WTC11 (cell line): ENCODE data around the gene EN2. TPM values are rescaled to one million over a fixed set of nuclear protein-coding genes. Genes with fewer than 3 reads are reported as not detected.

Source experiments
- ATAC-seq: fragments of 200-7000 bp; cut with Tn5 transposase; 2 replicates; pipeline ENCODE4 v1.10.0; 2021; ENCODE audit warnings: mild to moderate bottlenecking, moderate library complexity
- CTCF ChIA-PET: fragments of 300-600 bp; sonication (Branson Sonifier 250); formaldehyde crosslinking; loops from one replicate; lab custom pipeline; 2021; ENCODE audit warnings: antibody characterized with exemption; lab: Charles Lee
- POLR2A ChIA-PET: fragments of 350-600 bp; sonication (Branson Sonifier 250); formaldehyde crosslinking; loops from one replicate; lab custom pipeline; 2021; ENCODE audit warnings: antibody characterized with exemption; lab: Charles Lee
- DNase-seq: peaks from one replicate; pipeline ENCODE4 v3.0.0; 2021; ENCODE audit warnings: low spot score
- H3K27ac Mint-ChIP-seq: 2 replicates; pipeline ENCODE4 v1.8.0; 2021; ENCODE audit warnings: mixed read lengths
- H3K27me3 Mint-ChIP-seq: 2 replicates; pipeline ENCODE4 v1.8.0; 2021; ENCODE audit warnings: low read depth, mild to moderate bottlenecking, moderate library complexity, mixed read lengths
- H3K36me3 Mint-ChIP-seq: 2 replicates; pipeline ENCODE4 v1.8.0; 2021; ENCODE audit warnings: mixed read lengths
- H3K4me1 Mint-ChIP-seq: 2 replicates; pipeline ENCODE4 v1.8.0; 2022; ENCODE audit warnings: mixed read lengths
- H3K4me3 Mint-ChIP-seq: 2 replicates; pipeline ENCODE4 v1.8.0; 2021; ENCODE audit warnings: mild to moderate bottlenecking, moderate library complexity, mixed read lengths
- H3K9me3 Mint-ChIP-seq: 2 replicates; pipeline ENCODE4 v1.8.0; 2021; ENCODE audit warnings: mixed read lengths
- ATF3 ChIP-seq: sonication (generic); formaldehyde crosslinking; conservative IDR thresholded peaks from 2 replicates; pipeline ENCODE4 v1.8.1; 2022; ENCODE audit warnings: mild to moderate bottlenecking, missing genetic modification reagents
- CTCF ChIP-seq: fragments of 200-600 bp; IDR thresholded peaks from 2 replicates; pipeline ENCODE4 v1.8.0; 2022; ENCODE audit warnings: antibody characterized with exemption
- E2F1 ChIP-seq: sonication (generic); formaldehyde crosslinking; IDR thresholded peaks from 2 replicates; pipeline ENCODE4 v1.8.0; 2022; ENCODE audit warnings: mild to moderate bottlenecking, missing genetic modification reagents
- EMX1 ChIP-seq: fragments of 250-450 bp; sonication (Bioruptor Pico); IDR thresholded peaks from 2 replicates; pipeline ENCODE4 v1.8.0; 2021; ENCODE audit warnings: mild to moderate bottlenecking
- IRF1 ChIP-seq: sonication (generic); formaldehyde crosslinking; IDR thresholded peaks from 2 replicates; pipeline ENCODE4 v1.8.0; 2023; ENCODE audit warnings: missing genetic modification reagents
- IRF2 ChIP-seq: sonication (generic); formaldehyde crosslinking; IDR thresholded peaks from 2 replicates; pipeline ENCODE4 v1.8.0; 2022; ENCODE audit warnings: low read depth, missing genetic modification reagents, borderline replicate concordance
- MLX ChIP-seq: sonication (generic); formaldehyde crosslinking; IDR thresholded peaks from 2 replicates; pipeline ENCODE4 v1.8.1; 2023; ENCODE audit warnings: mild to moderate bottlenecking, missing genetic modification reagents, moderate library complexity
- MYBL2 ChIP-seq: sonication (generic); formaldehyde crosslinking; IDR thresholded peaks from 2 replicates; pipeline ENCODE4 v1.8.1; 2023; ENCODE audit warnings: mild to moderate bottlenecking, moderate library complexity, missing genetic modification reagents
- NR3C1 ChIP-seq: sonication (generic); formaldehyde crosslinking; conservative IDR thresholded peaks from 2 replicates; pipeline ENCODE4 v1.8.1; 2023; ENCODE audit warnings: low read depth, mild to moderate bottlenecking, missing genetic modification reagents
- PRRX2 ChIP-seq: fragments of 250-450 bp; sonication (Bioruptor Pico); IDR thresholded peaks from 2 replicates; pipeline ENCODE4 v1.8.0; 2021; ENCODE audit warnings: mild to moderate bottlenecking
- RORB ChIP-seq: fragments of 250-450 bp; sonication (Bioruptor Pico); IDR thresholded peaks from 2 replicates; pipeline ENCODE4 v1.9.0; 2021; ENCODE audit warnings: mild to moderate bottlenecking
- TCF7 ChIP-seq: sonication (generic); formaldehyde crosslinking; IDR thresholded peaks from 2 replicates; pipeline ENCODE4 v1.8.0; 2022; ENCODE audit warnings: mild to moderate bottlenecking, low read depth, missing genetic modification reagents, moderate library complexity
- USF2 ChIP-seq: sonication (generic); formaldehyde crosslinking; IDR thresholded peaks from 2 replicates; pipeline ENCODE4 v1.8.1; 2023; ENCODE audit warnings: mild to moderate bottlenecking, missing genetic modification reagents, moderate library complexity
- ZBTB21 ChIP-seq: sonication (generic); formaldehyde crosslinking; IDR thresholded peaks from 2 replicates; pipeline ENCODE4 v1.8.1; 2023; ENCODE audit warnings: mild to moderate bottlenecking, missing genetic modification reagents, borderline replicate concordance
- ZBTB43 ChIP-seq: sonication (generic); formaldehyde crosslinking; IDR thresholded peaks from 2 replicates; pipeline ENCODE4 v1.8.1; 2023; ENCODE audit warnings: mild to moderate bottlenecking, missing genetic modification reagents
- ZNF232 ChIP-seq: sonication (generic); formaldehyde crosslinking; IDR thresholded peaks from 2 replicates; pipeline ENCODE4 v1.8.0; 2022; ENCODE audit warnings: mild to moderate bottlenecking, missing genetic modification reagents
- ZNF281 ChIP-seq: sonication (generic); formaldehyde crosslinking; IDR thresholded peaks from 2 replicates; pipeline ENCODE4 v1.8.0; 2023; ENCODE audit warnings: mild to moderate bottlenecking, missing genetic modification reagents
- ZNF425 ChIP-seq: fragments of 250-450 bp; sonication (Bioruptor Pico); conservative IDR thresholded peaks from 2 replicates; pipeline ENCODE4 v1.9.0; 2021; ENCODE audit warnings: mild to moderate bottlenecking
- total RNA-seq: library from RNA; stranded (reverse); gene quantifications from 3 replicates; pipeline ENCODE4 v1.2.3, GENCODE V29; 2021

Gene EN2
- total RNA-seq, 1 experiment from 2014 or later: not detected

- TF ChIP-seq ZNF425 (CRISPR knock-in tag) (no peak), ZNF281 (no peak), MLX (CRISPR knock-in tag) (no peak), CTCF (no peak), IRF1 (CRISPR knock-in tag) (no peak), NR3C1 (CRISPR knock-in tag) (no peak), EMX1 (CRISPR knock-in tag) (no peak), ZBTB43 (CRISPR knock-in tag) (no peak), MYBL2 (no peak), E2F1 (CRISPR knock-in tag) (no peak), USF2 (CRISPR knock-in tag) (no peak)
- TF ChIP-seq, all 79 proteins: peak for 0
These were observed 6.1 kb upstream of the EN2 start (continued) for GRCh38 chr7:155451840-155452239.

- Mint-ChIP-seq H3K4me3 (no peak overlapping the region), H3K9me3 (no peaks in the 10 kb centered on the region), H3K4me1 (peaks cover 44% of the 10 kb centered on the region), H3K27me3 (peaks cover 98% of the 10 kb centered on the region), H3K27ac (no peak overlapping the region), H3K36me3 (no peaks in the 10 kb centered on the region; the same call in 1 of the 2 replicates)
- DNase-seq (no peak), ATAC-seq (no peak)
- ChIA-PET CTCF (interaction anchor here (1.6 to 1.7 kb wide), 2 partner anchors 40 to 75 kb away, joined by 4 read pairs; no protein-coding TSS in a partner anchor), POLR2A (no interaction called here)
- no peak for TF ChIP-seq RORB (CRISPR knock-in tag)
- no peak for TF ChIP-seq ZNF281
- no peak for TF ChIP-seq PRRX2
- no peak for TF ChIP-seq TCF7
- TF ChIP-seq ZBTB21 (CRISPR knock-in tag): no peak
- no peak for TF ChIP-seq EMX1 (CRISPR knock-in tag)
- no peak for TF ChIP-seq ZNF232
- TF ChIP-seq ATF3: no peak
- TF ChIP-seq IRF2 (CRISPR knock-in tag): no peak
These were observed 5.2 kb upstream of the EN2 start for GRCh38 chr7:155452505-155453295.
